Right lobe of liver (tissue), 6 donors: ENCODE data around the gene KCNN1. TPM values are rescaled to one million over a fixed set of nuclear protein-coding genes. Genes with fewer than 3 reads are reported as not detected.
A peak's percentile ranks its signal among the peaks of the same experiment; 100 is the strongest.
"Not testable (repeated sequence)": the region's sequence is repeated elsewhere in the genome, so short reads cannot be mapped to it uniquely, and the experiment has no call there.

Experiments used
- ATAC-seq, 4 donors: fragments of 200-7000 bp; cut with Tn5 transposase; one replicate each; pipeline ENCODE4 v1.9.1; 2020; ENCODE audit warnings: mild to moderate bottlenecking in 4 of 4, moderate library complexity in 4 of 4
- DNase-seq, 3 donors: peaks; one replicate each; pipeline ENCODE4 v3.0.0-alpha.2; 2020
- H3K27ac ChIP-seq, 3 donors: fragments of 200-600 bp; one replicate each; pipeline ENCODE4 v1.8.0; 2022
- H3K27me3 ChIP-seq, 2 donors: fragments of 200-600 bp; one replicate each; pipeline ENCODE4 v1.8.0; 2022
- H3K36me3 ChIP-seq, 4 donors: fragments of 200-600 bp; sonication (generic) in 1 of 4; one replicate each; pipeline versions ENCODE4 v1.5.1 to v1.8.0; 2017 to 2022; ENCODE audit warnings: control low read depth in 1 of 4
- H3K4me1 ChIP-seq, 4 donors: fragments of 200-600 bp; sonication (generic) in 1 of 4; one replicate each; pipeline versions ENCODE4 v1.5.1 to v1.8.0; 2017 to 2022; ENCODE audit warnings: control low read depth in 1 of 4
- H3K4me3 ChIP-seq, 3 donors: fragments of 200-600 bp; one replicate each; pipeline ENCODE4 v1.8.0; 2022
- H3K9me3 ChIP-seq, 4 donors: fragments of 200-600 bp; sonication (generic) in 1 of 4; one replicate each; pipeline versions ENCODE4 v1.5.1 to v1.8.0; 2017 to 2022; ENCODE audit warnings: control low read depth in 1 of 4
- POLR2A ChIP-seq: fragments of 450-650 bp; IDR thresholded peaks from one replicate; pipeline ENCODE4 v1.6.1; 2017; ENCODE audit warnings: antibody characterized with exemption, mild to moderate bottlenecking
- WGBS: methylation state at CpG from one replicate; pipeline ENCODE4 v1.1.6; 2018; ENCODE audit warnings: low coverage, low lambda C conversion rate; ENCODE audit not compliant: insufficient coverage; ENCODE audit errors: missing lambda C conversion rate; 5-methylcytosine and 5-hydroxymethylcytosine counted together
- intact Hi-C, 2 donors: fragments of 100-400 bp; cut with DNase I; formaldehyde crosslinking; loops; one replicate each; pipeline versions ENCODE4 v1.11.2 to v1.14.1; 2022
- total RNA-seq, 6 experiments: library from RNA; depleted of rRNA in 2 of 6; stranded (reverse); fragments of >200 nt in 2 of 6; fragmentation: NEBNext Ultra II Directional in 3 of 6; extraction: Animal tissue kit (Norgen Biotek cat#: 25700) in 3 of 6; gene quantifications; one replicate each; pipeline versions ENCODE4 v1.1.0 to v1.2.4, GENCODE V29; 2016 to 2023
- TF ChIP-seq, protein P1 (sequence below), 4 donors: fragments of 200-600 bp in 3 of 4; fragments of 450-650 bp in 1 of 4; IDR thresholded peaks; one replicate each; pipeline versions ENCODE4 v1.5.1 to v1.8.0; 2016 to 2022; ENCODE audit warnings: antibody characterized with exemption in 4 of 4, mild to moderate bottlenecking in 2 of 4
- donor health status: DM: no; HTN: yes; CAD: no.
- donor health status: DM: no; HTN: no; CAD: no.
- donor health status: DM: no; HTN: no; CAD: no.
- donor health status: DM: no; HTN: yes; CAD: no.
- donor health status: DM: no; HTN: yes; CAD: no.

KCNN1 gene
- total RNA-seq, 6 experiments from 2014 or later = not detected

DNA sequence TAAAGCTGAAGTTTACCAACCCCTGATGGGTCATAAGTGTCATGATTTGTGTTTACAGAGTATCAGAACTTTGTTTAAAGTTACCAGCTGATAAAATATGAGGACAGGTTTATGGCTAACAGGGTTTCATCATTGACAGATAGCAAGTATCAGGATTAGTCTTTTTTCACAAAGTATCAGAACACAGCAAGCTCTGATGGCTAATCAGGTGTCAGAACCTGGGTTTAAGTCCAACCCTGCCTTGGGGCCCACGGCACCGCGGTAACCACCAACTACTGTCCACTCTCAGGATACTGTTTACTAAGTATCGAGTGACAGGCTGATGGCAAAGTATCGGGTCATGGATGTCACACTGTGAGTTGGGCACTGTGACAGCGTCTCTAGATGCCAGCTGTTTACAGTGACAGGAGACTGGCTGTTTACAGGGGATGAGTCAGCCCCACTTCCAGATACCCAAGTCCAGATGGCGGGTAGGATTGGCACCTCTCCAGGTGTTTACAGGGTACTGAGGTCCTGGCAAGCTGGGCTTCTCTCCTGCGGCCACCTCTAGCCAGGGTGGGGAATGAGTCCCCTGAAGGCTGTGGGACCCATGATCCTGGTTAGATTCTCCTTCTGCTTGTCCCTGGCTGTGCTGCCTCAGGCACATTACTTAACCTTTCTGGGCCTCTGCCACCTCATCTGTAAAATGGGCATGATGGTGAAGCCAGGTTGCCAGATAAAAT is 62.9 kb downstream of the KCNN1 start:
- H3K27me3 ChIP-seq = no peaks in the 10 kb centered on the region
- H3K36me3 ChIP-seq = no peaks in the 10 kb centered on the region
- no peaks in the 10 kb centered on the region for H3K9me3 ChIP-seq
- no CpG with 5 or more reads among the region's 8 CpGs for WGBS
- ATAC-seq = peak; percentile 83 to 95 (median 90)
- DNase-seq = peak; percentile 89 to 92 (median 89)
- TF ChIP-seq POLR2A = no peak
- TF ChIP-seq, protein P1, sequence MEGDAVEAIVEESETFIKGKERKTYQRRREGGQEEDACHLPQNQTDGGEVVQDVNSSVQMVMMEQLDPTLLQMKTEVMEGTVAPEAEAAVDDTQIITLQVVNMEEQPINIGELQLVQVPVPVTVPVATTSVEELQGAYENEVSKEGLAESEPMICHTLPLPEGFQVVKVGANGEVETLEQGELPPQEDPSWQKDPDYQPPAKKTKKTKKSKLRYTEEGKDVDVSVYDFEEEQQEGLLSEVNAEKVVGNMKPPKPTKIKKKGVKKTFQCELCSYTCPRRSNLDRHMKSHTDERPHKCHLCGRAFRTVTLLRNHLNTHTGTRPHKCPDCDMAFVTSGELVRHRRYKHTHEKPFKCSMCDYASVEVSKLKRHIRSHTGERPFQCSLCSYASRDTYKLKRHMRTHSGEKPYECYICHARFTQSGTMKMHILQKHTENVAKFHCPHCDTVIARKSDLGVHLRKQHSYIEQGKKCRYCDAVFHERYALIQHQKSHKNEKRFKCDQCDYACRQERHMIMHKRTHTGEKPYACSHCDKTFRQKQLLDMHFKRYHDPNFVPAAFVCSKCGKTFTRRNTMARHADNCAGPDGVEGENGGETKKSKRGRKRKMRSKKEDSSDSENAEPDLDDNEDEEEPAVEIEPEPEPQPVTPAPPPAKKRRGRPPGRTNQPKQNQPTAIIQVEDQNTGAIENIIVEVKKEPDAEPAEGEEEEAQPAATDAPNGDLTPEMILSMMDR (IDR thresholded peaks at IDR 0.05) = no peak
- intact Hi-C loops = no loop called here
- peak overlapping the region; percentile 84 to 87 (median 84) for H3K27ac ChIP-seq
- no peak overlapping the region for H3K4me3 ChIP-seq
- peaks cover 0 to 35% (median 4%) of the 10 kb centered on the region in 4 donors for H3K4me1 ChIP-seq

GRCh38 chr19:18031401-18031800 is 64.5 kb downstream of the KCNN1 start:
- H3K36me3 ChIP-seq, DNase-seq, intact Hi-C loops, H3K9me3 ChIP-seq, H3K4me3 ChIP-seq, H3K27me3 ChIP-seq: not testable (repeated sequence)
- Histone ChIP-seq H3K4me1 (peaks cover 0 to 35% (median 4%) of the 10 kb centered on the region in 4 donors), H3K27ac (peak overlapping the region in 2 of 3 donors; percentile 84 to 87)
- ATAC-seq = peak in 1 of 4 donors; percentile 35
- WGBS = 72% methylated on average over 3 of the region's 5 CpGs

DNA sequence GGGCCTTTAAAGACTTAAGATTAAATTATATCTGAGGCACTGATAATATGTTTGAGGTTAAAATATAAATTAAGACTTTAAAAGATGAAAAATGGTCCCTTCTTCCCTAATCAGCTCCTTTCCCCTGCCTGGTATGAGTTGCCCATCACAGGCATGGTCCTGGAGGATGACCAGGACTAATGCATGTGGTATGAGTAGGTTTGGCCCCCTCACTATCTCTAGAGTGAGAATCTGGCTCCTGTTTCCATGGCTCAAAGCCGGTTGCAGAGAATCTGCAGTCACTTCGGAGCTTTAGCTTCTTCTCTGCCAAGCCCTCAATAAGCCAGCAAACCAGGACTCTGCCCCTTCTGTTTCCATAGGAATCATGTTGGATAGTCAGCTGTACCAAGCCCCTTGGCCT is 65.2 kb downstream of the KCNN1 start:
- H3K4me3 ChIP-seq, H3K9me3 ChIP-seq, intact Hi-C loops, H3K36me3 ChIP-seq, DNase-seq, H3K27me3 ChIP-seq: not testable (repeated sequence)
- Histone ChIP-seq H3K27ac (peak overlapping the region in 1 of 3 donors; percentile 84), H3K4me1 (peaks cover 0 to 35% (median 4%) of the 10 kb centered on the region in 4 donors)
- 24% methylated on average over 2 of the region's 2 CpGs for WGBS
- ATAC-seq = peak in 3 of 4 donors; percentile 3 to 15 (median 7)

GRCh38 chr19:18041054-18041453 is 74.1 kb downstream of the KCNN1 start:
- no peaks in the 10 kb centered on the region for H3K36me3 ChIP-seq
- no peak overlapping the region for H3K27ac ChIP-seq
- DNase-seq (no peak), ATAC-seq (no peak)
- peaks cover 0 to 17% (median 10%) of the 10 kb centered on the region in 4 donors for H3K4me1 ChIP-seq
- TF ChIP-seq POLR2A = no peak
- TF ChIP-seq, protein P1 (IDR thresholded peaks at IDR 0.05) = no peak
- H3K9me3 ChIP-seq = no peaks in the 10 kb centered on the region
- no peak overlapping the region for H3K4me3 ChIP-seq
- WGBS = 25% methylated on average over 1 of the region's 2 CpGs
- intact Hi-C loops = no loop called here
- H3K27me3 ChIP-seq = no peaks in the 10 kb centered on the region

GRCh38 chr19:18043676-18044075 is 76.8 kb downstream of the KCNN1 start:
- Histone ChIP-seq H3K27ac (no peak overlapping the region), H3K4me3 (no peak overlapping the region), H3K4me1 (peaks cover 0 to 25% (median 11%) of the 10 kb centered on the region in 4 donors), H3K9me3 (no peaks in the 10 kb centered on the region), H3K27me3 (no peaks in the 10 kb centered on the region), H3K36me3 (no peaks in the 10 kb centered on the region)
- TF ChIP-seq POLR2A = no peak
- TF ChIP-seq, protein P1 (IDR thresholded peaks at IDR 0.05) = no peak
- DNase-seq (no peak), ATAC-seq (no peak)
- 78% methylated on average over 1 of the region's 3 CpGs for WGBS
- intact Hi-C loops = no loop called here
